GM21526 (cell line): ENCODE data around the gene UCMA.
"Not testable (repeated sequence)": the region's sequence is repeated elsewhere in the genome, so short reads cannot be mapped to it uniquely, and the experiment has no call there.

Experiments used
- ATAC-seq: cut with Tn5 transposase; IDR thresholded peaks from one replicate; pipeline ENCODE4 v1.9.1; 2021; ENCODE audit warnings: moderate library complexity; ENCODE audit not compliant: unreplicated experiment, low FRiP score

Gene UCMA

GRCh38 chr10:13234172-13234571 lies at the start of gene UCMA:
UCMA (minus strand) TSS chr10:13234374; CDS start chr10:13234258, 116 bp downstream.
- ATAC-seq = no peak

GRCh38 chr10:13282348-13282747 lies 48.2 kb upstream of the UCMA start:
- ATAC-seq = not testable (repeated sequence)

- no peak for ATAC-seq
Observed at GRCh38 chr10:13276749-13277365, 42.7 kb upstream of the UCMA start.

- ATAC-seq = not testable (repeated sequence)
Observed at GRCh38 chr10:13276146-13276545, 42.0 kb upstream of the UCMA start.

GRCh38 chr10:13272164-13272571 lies 38.0 kb upstream of the UCMA start:
- no peak for ATAC-seq

GRCh38 chr10:13271552-13272163 lies 37.5 kb upstream of the UCMA start:
- ATAC-seq = no peak

GRCh38 chr10:13270877-13271551 lies 36.8 kb upstream of the UCMA start:
- no peak for ATAC-seq

- ATAC-seq = no peak
Observed at GRCh38 chr10:13268841-13269240, 34.7 kb upstream of the UCMA start.

- ATAC-seq = no peak
Observed at GRCh38 chr10:13268310-13268709, 34.1 kb upstream of the UCMA start.

GRCh38 chr10:13263591-13263990 lies 29.4 kb upstream of the UCMA start:
- no peak for ATAC-seq

GRCh38 chr10:13262433-13262832 lies 28.3 kb upstream of the UCMA start:
- no peak for ATAC-seq

GRCh38 chr10:13257621-13258140 lies 23.5 kb upstream of the UCMA start:
- no peak for ATAC-seq

GRCh38 chr10:13256627-13257026 lies 22.5 kb upstream of the UCMA start:
- no peak for ATAC-seq

- ATAC-seq = no peak
Observed at GRCh38 chr10:13253726-13254125, 19.6 kb upstream of the UCMA start.

GRCh38 chr10:13247784-13248183 lies 13.6 kb upstream of the UCMA start:
- ATAC-seq = no peak

- no peak for ATAC-seq
Observed at GRCh38 chr10:13247246-13247645, 13.1 kb upstream of the UCMA start.

- not testable (repeated sequence) for ATAC-seq
Observed at GRCh38 chr10:13242260-13242659, 8.1 kb upstream of the UCMA start.

GRCh38 chr10:13241613-13242012 lies 7.4 kb upstream of the UCMA start:
- no peak for ATAC-seq

GRCh38 chr10:13239923-13240322 lies 5.7 kb upstream of the UCMA start:
- no peak for ATAC-seq

- no peak for ATAC-seq
Observed at GRCh38 chr10:13238271-13239077, 4.3 kb upstream of the UCMA start.

GRCh38 chr10:13236638-13237037 lies 2.5 kb upstream of the UCMA start:
- ATAC-seq = no peak
